HG03342 (cell line): Measurements from ENCODE around the gene EGF.
A peak's percentile ranks its signal among the peaks of the same experiment; 100 is the strongest.
"Not testable (repeated sequence)": the region's sequence is repeated elsewhere in the genome, so short reads cannot be mapped to it uniquely, and the experiment has no call there.

ENCODE experiments used
- ATAC-seq: cut with Tn5 transposase; IDR thresholded peaks from one replicate; pipeline ENCODE4 v1.9.1; 2021; ENCODE audit warnings: mild to moderate bottlenecking, moderate library complexity; ENCODE audit not compliant: unreplicated experiment

The EGF gene

GRCh38 chr4:109912706-109913595 is at the start of gene EGF:
Gene EGF, plus strand, starts transcription at chr4:109912883. Its CDS starts 453 bp downstream, at chr4:109913336.
- ATAC-seq = no peak

GRCh38 chr4:109864134-109864533 is 48.5 kb upstream of the EGF start:
- no peak for ATAC-seq

DNA sequence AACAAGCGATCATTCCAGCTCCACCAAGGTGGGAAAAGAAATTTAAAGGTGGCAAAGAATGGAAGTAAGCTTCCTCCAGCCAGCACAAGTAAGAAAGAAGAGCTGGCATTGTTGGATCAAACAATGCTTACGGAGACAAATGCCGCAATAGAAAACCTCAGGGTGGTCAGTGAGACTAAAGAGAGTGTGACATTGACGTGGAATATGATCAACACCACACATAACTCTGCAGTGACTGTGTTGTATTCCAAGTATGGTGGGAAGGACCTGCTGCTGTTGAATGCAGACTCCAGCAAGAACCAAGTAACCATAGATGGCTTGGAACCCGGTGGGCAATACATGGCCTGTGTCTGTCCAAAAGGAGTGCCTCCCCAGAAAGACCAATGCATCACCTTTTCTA is 42.6 kb upstream of the EGF start:
- no peak for ATAC-seq

DNA sequence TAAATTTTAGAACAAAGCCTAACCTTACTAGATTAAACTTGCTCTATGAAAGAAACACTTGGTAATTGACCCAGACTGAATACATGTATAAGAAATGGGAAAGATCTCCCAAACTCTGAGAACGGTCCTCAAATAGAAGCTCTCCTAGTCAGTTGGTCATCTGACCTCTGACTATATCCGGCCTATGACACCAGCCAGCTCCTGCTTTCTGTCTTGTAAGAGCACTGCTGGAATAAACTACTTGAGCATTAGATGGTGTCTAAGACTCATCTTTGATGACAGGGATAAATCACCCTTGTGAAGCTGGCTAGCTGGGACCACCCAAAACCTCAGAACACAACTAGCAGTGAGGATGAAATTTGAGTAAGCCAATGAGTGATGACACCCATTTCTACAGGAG is 40.6 kb upstream of the EGF start:
- no peak for ATAC-seq

GRCh38 chr4:109872950-109873656 is 39.6 kb upstream of the EGF start:
- ATAC-seq = no peak

DNA sequence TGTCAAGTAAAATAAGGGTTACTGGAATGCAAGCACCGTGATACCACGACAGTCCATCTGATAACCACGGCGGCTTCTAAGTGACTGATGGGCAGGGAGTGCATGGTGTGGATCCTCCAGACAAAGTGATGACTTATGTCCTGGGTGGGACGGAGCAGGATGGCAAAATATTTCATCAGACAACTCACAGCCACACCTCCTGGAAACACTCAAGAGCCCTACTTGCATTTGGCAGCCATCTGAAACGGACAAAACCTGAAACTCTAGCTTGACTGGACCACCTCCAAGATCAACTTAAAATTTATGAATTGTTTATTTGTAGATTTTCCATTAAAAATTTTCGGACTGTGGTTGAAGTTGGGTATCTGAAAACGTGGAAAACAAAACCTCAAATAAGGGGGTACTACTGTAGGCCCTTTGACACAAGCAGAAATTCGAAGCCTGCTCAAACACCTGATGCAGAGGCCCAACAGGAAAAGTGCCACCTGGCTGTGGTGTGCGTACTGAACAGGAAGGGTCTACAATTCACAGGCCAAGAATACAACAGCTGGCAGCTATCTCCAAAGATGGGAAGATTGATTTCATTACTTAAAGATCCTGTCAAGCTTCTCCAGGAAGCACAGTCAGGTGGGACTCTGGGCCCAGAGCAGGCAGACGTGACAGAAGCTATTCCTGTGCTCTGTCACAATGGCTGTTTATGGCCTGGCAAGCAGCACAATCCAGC is 38.7 kb upstream of the EGF start:
- ATAC-seq = no peak

GRCh38 chr4:109875106-109875505 is 37.6 kb upstream of the EGF start:
- ATAC-seq = no peak

- not testable (repeated sequence) for ATAC-seq
These were observed 37.1 kb upstream of the EGF start for GRCh38 chr4:109875553-109875952.

GRCh38 chr4:109876634-109877265 is 35.9 kb upstream of the EGF start:
- ATAC-seq = no peak

DNA sequence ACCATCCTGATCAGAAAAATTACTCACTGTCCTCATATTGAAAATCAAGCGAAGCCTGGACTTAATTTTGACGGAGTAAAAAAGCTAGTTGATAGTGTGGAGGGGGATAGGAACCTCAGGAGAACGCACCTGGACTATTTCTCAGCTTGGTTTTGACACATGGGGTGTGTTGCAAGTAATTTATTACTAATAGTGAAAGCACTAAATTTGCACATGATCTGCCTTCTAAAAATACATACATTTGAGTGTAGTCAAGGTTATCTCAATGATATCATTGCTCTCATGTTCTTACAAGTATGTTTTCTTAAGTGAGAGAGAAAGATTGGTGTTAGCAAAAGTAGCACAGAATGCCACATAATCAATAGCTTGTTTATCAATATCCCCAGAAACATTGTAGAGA is 35.3 kb upstream of the EGF start:
- peak; percentile 79 for ATAC-seq

- ATAC-seq = no peak
These were observed 34.3 kb upstream of the EGF start for GRCh38 chr4:109878355-109878754.

GRCh38 chr4:109879081-109879480 is 33.6 kb upstream of the EGF start:
- ATAC-seq = no peak

DNA sequence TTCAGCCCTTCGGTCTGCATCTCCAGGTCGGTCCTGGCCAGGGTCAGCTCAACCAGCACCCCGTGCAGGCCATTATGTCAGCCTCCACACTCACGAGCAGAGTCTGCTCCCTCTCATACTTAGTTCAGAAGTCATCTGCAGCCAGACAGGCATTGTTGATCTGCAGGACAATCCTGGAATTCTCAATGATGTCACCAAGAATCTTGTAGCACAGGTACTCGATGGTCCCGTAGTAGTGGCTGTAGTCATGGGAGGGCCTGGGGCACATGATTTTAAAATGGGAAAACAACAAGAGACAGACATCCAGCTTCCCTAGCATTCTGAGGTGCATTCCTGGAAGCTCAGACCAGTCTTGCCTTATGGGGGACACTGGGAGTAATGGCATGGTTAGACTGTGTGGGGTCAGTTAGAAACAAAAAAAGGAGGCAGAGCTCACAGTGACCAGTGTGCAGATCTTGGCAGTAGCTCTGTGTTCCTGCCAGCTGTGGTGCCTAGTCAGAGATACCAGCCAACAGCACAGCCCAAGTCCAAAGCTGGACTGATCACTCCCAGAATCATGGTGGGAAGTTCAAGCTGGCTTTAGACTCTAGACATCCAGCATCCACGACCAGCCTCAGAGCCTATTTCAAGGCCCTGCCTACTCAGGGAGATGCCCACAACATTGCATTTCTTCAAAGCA is 32.9 kb upstream of the EGF start:
- ATAC-seq = no peak

- no peak for ATAC-seq
These were observed 26.4 kb upstream of the EGF start for GRCh38 chr4:109886303-109886702.

DNA sequence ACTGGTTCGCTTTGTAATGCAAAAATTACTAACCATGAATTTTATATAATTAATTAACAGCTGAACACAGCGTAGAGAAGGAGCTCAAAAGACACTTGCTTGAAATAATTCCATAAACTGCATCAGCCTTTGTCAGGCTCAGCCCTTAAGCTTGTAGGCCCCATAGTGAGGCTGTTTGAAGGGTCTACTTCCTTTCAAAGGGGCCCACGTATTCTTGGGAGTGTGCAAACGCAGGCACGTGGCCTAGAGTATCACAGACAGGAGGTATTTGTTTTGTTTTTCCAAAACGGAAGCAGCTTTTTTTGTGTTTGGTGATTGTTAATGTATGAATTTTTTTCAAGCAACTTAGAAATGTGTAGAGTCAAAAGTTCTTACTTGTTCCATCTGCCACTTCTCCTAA is 25.6 kb upstream of the EGF start:
- ATAC-seq = no peak

- no peak for ATAC-seq
These were observed 22.6 kb upstream of the EGF start for GRCh38 chr4:109890076-109890475.

- ATAC-seq = no peak
These were observed 10.0 kb upstream of the EGF start for GRCh38 chr4:109902559-109903251.

DNA sequence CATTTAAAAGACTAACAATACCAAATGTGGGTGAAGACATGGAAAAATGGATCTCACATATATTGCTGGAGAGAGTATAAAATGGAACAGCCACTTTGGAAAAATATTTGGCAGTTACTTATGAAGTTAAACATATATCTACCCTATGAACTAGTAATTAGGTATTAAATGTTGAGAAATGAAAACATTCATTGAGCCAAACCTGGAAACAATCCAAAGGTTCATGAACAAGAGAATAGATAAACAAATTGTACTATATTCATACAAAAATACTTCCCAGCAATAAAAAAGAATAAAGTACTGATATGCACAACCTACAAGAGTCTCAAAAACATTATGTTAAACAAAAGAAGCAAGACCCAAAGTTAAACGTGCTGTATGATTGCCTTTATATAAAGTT is 4.0 kb upstream of the EGF start:
- no peak for ATAC-seq

GRCh38 chr4:109910256-109910655 is 2.4 kb upstream of the EGF start:
- ATAC-seq = no peak
